HepG2 (cell line): ENCODE data around the gene TECRL. TPM values are rescaled to one million over a fixed set of nuclear protein-coding genes. Genes with fewer than 3 reads are reported as not detected.

Experiments used
- ATAC-seq: fragments of 200-7000 bp; cut with Tn5 transposase; 3 replicates; pipeline ENCODE4 v1.9.1; 2020; ENCODE audit warnings: mild to moderate bottlenecking, moderate library complexity
- Bru-seq: library from RNA; stranded (reverse); fragments of 400-500 nt; gene quantifications from one replicate; lab custom pipeline; 2021; lab: Mats Ljungman, UMichigan
- BruChase-seq, 2 experiments: library from RNA; stranded (reverse); fragments of 400-500 nt; gene quantifications; one replicate each; lab custom pipeline; 2021; lab: Mats Ljungman, UMichigan
- BruUV-seq: library from RNA; stranded (reverse); fragments of 400-500 nt; replicated peaks from 2 replicates; lab custom pipeline; 2021; lab: Mats Ljungman, UMichigan
- CTCF ChIA-PET: fragments of 300-600 bp; formaldehyde crosslinking; extraction: SDS; loops from one replicate; lab custom pipeline; 2021; ENCODE audit warnings: low total read pairs, inconsistent platforms, low intra/inter-chr PET ratio; lab: Yijun Ruan, JAX
- POLR2A ChIA-PET: fragments of 350-600 bp; sonication (Branson Sonifier 250); formaldehyde crosslinking; loops from one replicate; lab custom pipeline; 2020; ENCODE audit warnings: antibody characterized with exemption, inconsistent platforms; lab: Yijun Ruan, JAX
- DNase-seq: peaks from one replicate; pipeline ENCODE4 v3.0.0-alpha.2; 2015; ENCODE audit warnings: low spot score
- FAIRE-seq: peaks from 3 replicates; lab custom pipeline; 2011; peaks lifted over from hg19 to GRCh38; lab: Jason Lieb, UNC
- H2AFZ ChIP-seq: one replicate; pipeline ENCODE4 v1.6.1; 2011; ENCODE audit warnings: low read length, inconsistent platforms
- H3K27ac ChIP-seq: fragments of 300-600 bp; 3 replicates; pipeline ENCODE4 v1.8.0; 2011; ENCODE audit warnings: mixed run types, mild to moderate bottlenecking, mixed read lengths, low read length, inconsistent platforms; ENCODE audit not compliant: insufficient read depth; ENCODE audit errors: extremely low read length
- H3K27me3 ChIP-seq, 2 experiments: fragments of 200-600 bp in 1 of 2; 2 replicates in 1 of 2; 3 replicates in 1 of 2; pipeline versions ENCODE4 v1.6.0 to v1.8.0; 2011; ENCODE audit warnings: low read length in 2 of 2, mild to moderate bottlenecking in 2 of 2, moderate library complexity in 2 of 2, inconsistent platforms in 1 of 2; ENCODE audit not compliant: insufficient read depth in 2 of 2, control insufficient read depth in 1 of 2
- H3K36me3 ChIP-seq, 2 experiments: fragments of 200-600 bp in 1 of 2; replicated peaks in 1 of 2; 2 replicates in 1 of 2; 3 replicates in 1 of 2; pipeline versions ENCODE4 v1.5.1 to v1.8.0; 2011; ENCODE audit warnings: low read length in 2 of 2, inconsistent platforms in 1 of 2; ENCODE audit not compliant: insufficient read depth in 2 of 2, control insufficient read depth in 1 of 2
- H3K4me1 ChIP-seq: 2 replicates; pipeline ENCODE4 v1.5.1; 2012; ENCODE audit warnings: low read length, inconsistent platforms; ENCODE audit not compliant: insufficient read depth
- H3K4me2 ChIP-seq: 2 replicates; pipeline ENCODE4 v1.6.0; 2011; ENCODE audit warnings: low read depth, low read length, inconsistent platforms
- H3K4me3 ChIP-seq, 3 experiments: fragments of 200-600 bp in 1 of 3; sonication (generic), shearing (Covaris generic) in 1 of 3; replicated peaks in 1 of 3; 2 replicates each; pipeline ENCODE4 v1.5.1; 2011 to 2016; ENCODE audit warnings: low read length in 3 of 3, inconsistent platforms in 2 of 3, low read depth in 2 of 3, mild to moderate bottlenecking in 2 of 3, control low read depth in 1 of 3, mixed read lengths in 1 of 3; ENCODE audit not compliant: insufficient read depth in 1 of 3
- H3K79me2 ChIP-seq: one replicate; pipeline ENCODE4 v1.6.1; 2011; ENCODE audit warnings: low read length, inconsistent platforms; ENCODE audit not compliant: insufficient read depth
- H3K9ac ChIP-seq: 2 replicates; pipeline ENCODE4 v1.6.0; 2011; ENCODE audit warnings: mild to moderate bottlenecking, low read depth, low read length, inconsistent platforms; ENCODE audit not compliant: insufficient read depth
- H3K9me3 ChIP-seq: 2 replicates; pipeline ENCODE4 v1.5.1; 2012; ENCODE audit warnings: mild to moderate bottlenecking, low read length
- H4K20me1 ChIP-seq: 2 replicates; pipeline ENCODE4 v1.6.0; 2011; ENCODE audit warnings: inconsistent platforms, mild to moderate bottlenecking, low read length, moderate library complexity; ENCODE audit not compliant: insufficient read depth
- BHLHE40 ChIP-seq: IDR thresholded peaks from 2 replicates; pipeline ENCODE4 v1.6.1; 2011; ENCODE audit warnings: low read length, improper control_type of control experiment
- GLI4 ChIP-seq: sonication (generic); formaldehyde crosslinking; IDR thresholded peaks from 2 replicates; pipeline ENCODE4 v1.5.1; 2020; ENCODE audit warnings: missing genetic modification reagents, mild to moderate bottlenecking, moderate library complexity, borderline replicate concordance
- ISX ChIP-seq: sonication (generic); formaldehyde crosslinking; conservative IDR thresholded peaks from 2 replicates; pipeline ENCODE4 v1.5.0; 2020; ENCODE audit warnings: missing genetic modification reagents
- MTF2 ChIP-seq: sonication (generic); formaldehyde crosslinking; IDR thresholded peaks from 2 replicates; pipeline ENCODE4 v1.5.0; 2020; ENCODE audit warnings: missing genetic modification reagents, borderline replicate concordance
- MZF1 ChIP-seq: sonication (generic); formaldehyde crosslinking; IDR thresholded peaks from 2 replicates; pipeline ENCODE4 v1.8.1; 2023; ENCODE audit warnings: mild to moderate bottlenecking, missing genetic modification reagents, borderline replicate concordance
- SALL1 ChIP-seq: sonication (generic); formaldehyde crosslinking; IDR thresholded peaks from 2 replicates; pipeline ENCODE4 v1.8.0; 2022; ENCODE audit warnings: mild to moderate bottlenecking, missing genetic modification reagents
- SMARCE1 ChIP-seq: fragments of 450-650 bp; IDR thresholded peaks from 2 replicates; pipeline ENCODE4 v1.6.1; 2017; ENCODE audit warnings: borderline replicate concordance
- SNAPC2 ChIP-seq: sonication (generic); formaldehyde crosslinking; IDR thresholded peaks from 2 replicates; pipeline ENCODE4 v1.8.1; 2022; ENCODE audit warnings: mild to moderate bottlenecking, missing genetic modification reagents
- SRSF1 ChIP-seq: fragments of 200-400 bp; formaldehyde crosslinking; optimal IDR thresholded peaks from 2 replicates; pipeline ENCODE3; 2017; ENCODE audit warnings: mild to moderate bottlenecking, low read depth, low read length, moderate library complexity
- TP53 ChIP-seq: sonication (generic); formaldehyde crosslinking; conservative IDR thresholded peaks from 2 replicates; pipeline ENCODE4 v1.4.0; 2020; ENCODE audit warnings: missing genetic modification reagents
- ZNF382 ChIP-seq: sonication (generic); formaldehyde crosslinking; IDR thresholded peaks from 2 replicates; pipeline ENCODE4 v1.5.0; 2020; ENCODE audit warnings: missing genetic modification reagents, mild to moderate bottlenecking, borderline replicate concordance
- ZNF713 ChIP-seq: sonication (generic); formaldehyde crosslinking; IDR thresholded peaks from 2 replicates; pipeline ENCODE4 v1.4.0; 2020; ENCODE audit warnings: mild to moderate bottlenecking, missing genetic modification reagents
- ZNF724P ChIP-seq: sonication (generic); formaldehyde crosslinking; IDR thresholded peaks from 2 replicates; pipeline ENCODE4 v1.8.0; 2022; ENCODE audit warnings: missing genetic modification reagents, borderline replicate concordance
- WGBS: methylation state at CpG from one replicate; pipeline ENCODE4 v1.1.6; 2017; ENCODE audit warnings: low lambda C conversion rate; 5-methylcytosine and 5-hydroxymethylcytosine counted together
- in situ Hi-C: cut with HindIII; loops from 2 replicates; pipeline ENCODE4 v1.10.0; 2017; ENCODE audit warnings: low pct_unique_long_range_greater_than_20kb; ENCODE audit not compliant: extremely low pct_ligation_motif_present
- intact Hi-C: fragments of 100-400 bp; cut with micrococcal nuclease; formaldehyde crosslinking; loops from one replicate; pipeline ENCODE4 v1.10.0; 2022; ENCODE audit not compliant: unreplicated experiment
- long read RNA-seq, 2 experiments: library from RNA in 1 of 2; library from polyadenylated mRNA in 1 of 2; stranded (forward) in 1 of 2; unstranded in 1 of 2; transcript quantifications; one replicate each; pipeline ENCODE4 v2.0.0, GENCODE V29; 2019 to 2022
- polyA minus RNA-seq, 3 experiments: library from RNA; depleted of rRNA, polyadenylated mRNA; stranded (reverse); fragments of >200 nt; gene quantifications; 2 replicates each; pipeline ENCODE4 v1.2.3, GENCODE V29; 2011; ENCODE audit warnings: low replicate concordance in 1 of 3
- polyA plus RNA-seq, 8 experiments: library from polyadenylated mRNA; depleted of rRNA in 3 of 8; stranded (reverse) in 7 of 8; unstranded in 1 of 8; fragments of >200 nt; fragmentation: Illumina TruSeq in 4 of 8; extraction: Trizol in 4 of 8; gene quantifications; 2 replicates each; pipeline versions ENCODE4 v1.2.1 to v1.2.3, GENCODE V29; 2011 to 2016; ENCODE audit warnings: low read depth in 4 of 8, missing spikeins in 1 of 8, mixed read lengths in 1 of 8; ENCODE audit not compliant: insufficient read depth in 1 of 8
- total RNA-seq, 5 experiments: library from RNA; depleted of rRNA; stranded (reverse); fragments of >200 nt; fragmentation: Illumina TruSeq; extraction: Trizol; gene quantifications; 2 replicates each; pipeline ENCODE4 v1.2.3, GENCODE V29; 2016; ENCODE audit warnings: low read depth in 1 of 5

The TECRL gene
- total RNA-seq (2016; rRNA removed; fragmentation: Illumina TruSeq; extraction: Trizol) (not detected in 2 replicates), polyA plus RNA-seq (2011; rRNA removed) (not detected in 2 replicates), polyA minus RNA-seq (2011; rRNA and poly(A)+ RNA removed; ENCODE audit: low replicate concordance) (not detected in 2 replicates), Bru-seq, nascent RNA (percentile 1 among the genes with signal in this experiment), BruChase-seq, experiment 1, labeled RNA remaining after a 6-hour chase (not detected), BruChase-seq, experiment 2, labeled RNA remaining after a 2-hour chase (percentile 4 among the genes with signal in this experiment)
- total RNA-seq (2016; cell fraction: cytosol; rRNA removed; fragmentation: Illumina TruSeq; extraction: Trizol; ENCODE audit: low read depth): not detected in 2 replicates
- total RNA-seq (2016; cell fraction: insoluble cytoplasmic fraction; rRNA removed; fragmentation: Illumina TruSeq; extraction: Trizol): not detected in 2 replicates
- not detected in 2 replicates for total RNA-seq (2016; cell fraction: membrane; rRNA removed; fragmentation: Illumina TruSeq; extraction: Trizol)
- not detected in 2 replicates for total RNA-seq (2016; cell fraction: nucleus; rRNA removed; fragmentation: Illumina TruSeq; extraction: Trizol)
- polyA plus RNA-seq (2011; cell fraction: cytosol; rRNA removed): not detected in 2 replicates
- not detected in 2 replicates for polyA plus RNA-seq (2011; cell fraction: nucleus; rRNA removed)
- polyA plus RNA-seq (2012): not detected in 2 replicates
- polyA plus RNA-seq (2016; cell fraction: cytosol; fragmentation: Illumina TruSeq; extraction: Trizol; ENCODE audit: low read depth): not detected in 2 replicates
- not detected in 2 replicates for polyA plus RNA-seq (2016; cell fraction: insoluble cytoplasmic fraction; fragmentation: Illumina TruSeq; extraction: Trizol; ENCODE audit: low read depth)
- polyA plus RNA-seq (2016; cell fraction: membrane; fragmentation: Illumina TruSeq; extraction: Trizol; ENCODE audit: low read depth): not detected in 2 replicates
- polyA plus RNA-seq (2016; cell fraction: nucleus; fragmentation: Illumina TruSeq; extraction: Trizol; ENCODE audit: insufficient read depth, low read depth): not detected in 2 replicates
- not detected in 2 replicates for polyA minus RNA-seq (2011; cell fraction: cytosol; rRNA and poly(A)+ RNA removed)
- polyA minus RNA-seq (2011; cell fraction: nucleus; rRNA and poly(A)+ RNA removed): not detected in 2 replicates
- long read RNA-seq, experiment 1: 0 reads
- long read RNA-seq, experiment 2: 0 reads

GRCh38 chr4:64409300-64409699 is at the start of gene TECRL:
TSS of gene TECRL (minus strand) at chr4:64409450. CDS start at chr4:64409351, 99 bp downstream.
- TF ChIP-seq SMARCE1 (no peak), ZNF382 (no peak), ISX (no peak), MZF1 (CRISPR knock-in tag) (no peak), SALL1 (CRISPR knock-in tag) (no peak), SRSF1 (no peak), GLI4 (CRISPR knock-in tag) (no peak), ZNF713 (no peak), ZNF724P (CRISPR knock-in tag) (no peak), TP53 (no peak), SNAPC2 (CRISPR knock-in tag) (no peak), BHLHE40 (no peak), MTF2 (CRISPR knock-in tag) (no peak)
- intact Hi-C loops: no loop called here
- no peaks in the 10 kb centered on the region for H4K20me1 ChIP-seq
- ChIA-PET CTCF (no interaction called here), POLR2A (no interaction called here)
- in situ Hi-C loops: no loop called here
- no TSS peak for BruUV-seq
- H3K79me2 ChIP-seq: no peaks in the 10 kb centered on the region
- DNase-seq (no peak), FAIRE-seq (no peak), ATAC-seq (no peak)
- no peak within 1 kb of the TSS for H3K9ac ChIP-seq
- no peak within 1 kb of the TSS for H3K27ac ChIP-seq
- no peaks in the 10 kb centered on the region for H3K4me1 ChIP-seq
- peak within 1 kb of the TSS; percentile 36 for H2AFZ ChIP-seq
- no peaks in the 10 kb centered on the region for H3K9me3 ChIP-seq
- WGBS: 0% methylated on average over 4 of the region's 4 CpGs
- H3K36me3 ChIP-seq: no peaks in the 10 kb centered on the region
- H3K27me3 ChIP-seq: no peaks in the 10 kb centered on the region
- H3K4me2 ChIP-seq: no peak within 1 kb of the TSS
- H3K4me3 ChIP-seq: no peak within 1 kb of the TSS
